Measurements from ENCODE around the gene SERPING1.

Gene SERPING1

GRCh38 chr11:57637626-57638004, 40.1 kb downstream of the SERPING1 start:
- Histone ChIP-seq H3K4me1 (ENCODE audit: control insufficient read depth, insufficient read depth, low read length) (peaks cover 38% of the 10 kb centered on the region), H3K27ac (ENCODE audit: low read depth, low read length) (peak overlapping the region; percentile 100), H3K4me3 (ENCODE audit: low read depth, low read length) (peak overlapping the region; percentile 96), H3K36me3 (ENCODE audit: control insufficient read depth, insufficient read depth, low read length) (peaks cover 26% of the 10 kb centered on the region), H3K27me3 (ENCODE audit: control insufficient read depth, insufficient read depth, low read length) (no peaks in the 10 kb centered on the region), H3K9ac (ENCODE audit: low read length) (peak overlapping the region; percentile 87), H3K9me3 (ENCODE audit: control insufficient read depth, insufficient read depth, low read depth, low read length) (no peaks in the 10 kb centered on the region)

GRCh38 chr11:57638005-57638781, 40.7 kb downstream of the SERPING1 start:
- Histone ChIP-seq H3K9me3 (ENCODE audit: control insufficient read depth, insufficient read depth, low read depth, low read length) (no peaks in the 10 kb centered on the region), H3K4me1 (ENCODE audit: control insufficient read depth, insufficient read depth, low read length) (peaks cover 38% of the 10 kb centered on the region), H3K36me3 (ENCODE audit: control insufficient read depth, insufficient read depth, low read length) (peaks cover 30% of the 10 kb centered on the region), H3K4me3 (ENCODE audit: low read depth, low read length) (peak overlapping the region; percentile 96), H3K27me3 (ENCODE audit: control insufficient read depth, insufficient read depth, low read length) (no peaks in the 10 kb centered on the region), H3K27ac (ENCODE audit: low read depth, low read length) (peak overlapping the region; percentile 100), H3K9ac (ENCODE audit: low read length) (peak overlapping the region; percentile 99)

GRCh38 chr11:57638811-57639320, 41.4 kb downstream of the SERPING1 start:
- peak overlapping the region; percentile 100 for H3K27ac ChIP-seq (ENCODE audit: low read depth, low read length)
- peaks cover 37% of the 10 kb centered on the region for H3K36me3 ChIP-seq (ENCODE audit: control insufficient read depth, insufficient read depth, low read length)
- H3K4me3 ChIP-seq (ENCODE audit: low read depth, low read length): peak overlapping the region; percentile 96
- H3K27me3 ChIP-seq (ENCODE audit: control insufficient read depth, insufficient read depth, low read length): no peaks in the 10 kb centered on the region
- H3K4me1 ChIP-seq (ENCODE audit: control insufficient read depth, insufficient read depth, low read length): peaks cover 42% of the 10 kb centered on the region
- no peaks in the 10 kb centered on the region for H3K9me3 ChIP-seq (ENCODE audit: control insufficient read depth, insufficient read depth, low read depth, low read length)
- peak overlapping the region; percentile 99 for H3K9ac ChIP-seq (ENCODE audit: low read length)

- H3K27ac ChIP-seq (ENCODE audit: low read depth, low read length): peak overlapping the region; percentile 100
- H3K36me3 ChIP-seq (ENCODE audit: control insufficient read depth, insufficient read depth, low read length): peaks cover 37% of the 10 kb centered on the region
- no peaks in the 10 kb centered on the region for H3K9me3 ChIP-seq (ENCODE audit: control insufficient read depth, insufficient read depth, low read depth, low read length)
- H3K9ac ChIP-seq (ENCODE audit: low read length): peak overlapping the region; percentile 99
- peaks cover 45% of the 10 kb centered on the region for H3K4me1 ChIP-seq (ENCODE audit: control insufficient read depth, insufficient read depth, low read length)
- H3K4me3 ChIP-seq (ENCODE audit: low read depth, low read length): peak overlapping the region; percentile 96
- H3K27me3 ChIP-seq (ENCODE audit: control insufficient read depth, insufficient read depth, low read length): no peaks in the 10 kb centered on the region
These were observed 42.0 kb downstream of the SERPING1 start for GRCh38 chr11:57639321-57640067.

GRCh38 chr11:57640068-57640800, 42.7 kb downstream of the SERPING1 start:
- Histone ChIP-seq H3K27me3 (ENCODE audit: control insufficient read depth, insufficient read depth, low read length) (no peaks in the 10 kb centered on the region), H3K9ac (ENCODE audit: low read length) (peak overlapping the region; percentile 99), H3K36me3 (ENCODE audit: control insufficient read depth, insufficient read depth, low read length) (peaks cover 37% of the 10 kb centered on the region), H3K27ac (ENCODE audit: low read depth, low read length) (peak overlapping the region; percentile 97), H3K9me3 (ENCODE audit: control insufficient read depth, insufficient read depth, low read depth, low read length) (no peaks in the 10 kb centered on the region), H3K4me3 (ENCODE audit: low read depth, low read length) (peak overlapping the region; percentile 96), H3K4me1 (ENCODE audit: control insufficient read depth, insufficient read depth, low read length) (peaks cover 49% of the 10 kb centered on the region)

- H3K9ac ChIP-seq (ENCODE audit: low read length): peak overlapping the region; percentile 99
- H3K27ac ChIP-seq (ENCODE audit: low read depth, low read length): no peak overlapping the region
- H3K9me3 ChIP-seq (ENCODE audit: control insufficient read depth, insufficient read depth, low read depth, low read length): no peaks in the 10 kb centered on the region
- H3K36me3 ChIP-seq (ENCODE audit: control insufficient read depth, insufficient read depth, low read length): peaks cover 37% of the 10 kb centered on the region
- H3K4me1 ChIP-seq (ENCODE audit: control insufficient read depth, insufficient read depth, low read length): peaks cover 59% of the 10 kb centered on the region
- H3K27me3 ChIP-seq (ENCODE audit: control insufficient read depth, insufficient read depth, low read length): no peaks in the 10 kb centered on the region
- H3K4me3 ChIP-seq (ENCODE audit: low read depth, low read length): peak overlapping the region; percentile 96
These were observed 43.7 kb downstream of the SERPING1 start for GRCh38 chr11:57641011-57641807.

GRCh38 chr11:57643802-57644201, 46.3 kb downstream of the SERPING1 start:
- no peak overlapping the region for H3K4me3 ChIP-seq (ENCODE audit: low read depth, low read length)
- H3K9ac ChIP-seq (ENCODE audit: low read length): no peak overlapping the region
- no peaks in the 10 kb centered on the region for H3K27me3 ChIP-seq (ENCODE audit: control insufficient read depth, insufficient read depth, low read length)
- H3K9me3 ChIP-seq (ENCODE audit: control insufficient read depth, insufficient read depth, low read depth, low read length): no peaks in the 10 kb centered on the region
- peaks cover 68% of the 10 kb centered on the region for H3K4me1 ChIP-seq (ENCODE audit: control insufficient read depth, insufficient read depth, low read length)
- H3K27ac ChIP-seq (ENCODE audit: low read depth, low read length): no peak overlapping the region
- peaks cover 37% of the 10 kb centered on the region for H3K36me3 ChIP-seq (ENCODE audit: control insufficient read depth, insufficient read depth, low read length)

- no peak overlapping the region for H3K4me3 ChIP-seq (ENCODE audit: low read depth, low read length)
These were observed 47.5 kb downstream of the SERPING1 start for GRCh38 chr11:57644748-57645688.

GRCh38 chr11:57645689-57646085, 48.2 kb downstream of the SERPING1 start:
- Histone ChIP-seq H3K27me3 (ENCODE audit: control insufficient read depth, insufficient read depth, low read length) (no peaks in the 10 kb centered on the region), H3K4me1 (ENCODE audit: control insufficient read depth, insufficient read depth, low read length) (peaks cover 68% of the 10 kb centered on the region), H3K9ac (ENCODE audit: low read length) (no peak overlapping the region), H3K9me3 (ENCODE audit: control insufficient read depth, insufficient read depth, low read depth, low read length) (no peaks in the 10 kb centered on the region), H3K36me3 (ENCODE audit: control insufficient read depth, insufficient read depth, low read length) (peaks cover 27% of the 10 kb centered on the region), H3K4me3 (ENCODE audit: low read depth, low read length) (no peak overlapping the region), H3K27ac (ENCODE audit: low read depth, low read length) (no peak overlapping the region)

More at GRCh38 chr11:57644748-57645688, 47.5 kb downstream of the SERPING1 start:
- H3K27ac ChIP-seq (ENCODE audit: low read depth, low read length): no peak overlapping the region
- H3K27me3 ChIP-seq (ENCODE audit: control insufficient read depth, insufficient read depth, low read length): no peaks in the 10 kb centered on the region
- H3K9ac ChIP-seq (ENCODE audit: low read length): no peak overlapping the region
- H3K36me3 ChIP-seq (ENCODE audit: control insufficient read depth, insufficient read depth, low read length): peaks cover 33% of the 10 kb centered on the region
- H3K4me1 ChIP-seq (ENCODE audit: control insufficient read depth, insufficient read depth, low read length): peaks cover 68% of the 10 kb centered on the region
- H3K9me3 ChIP-seq (ENCODE audit: control insufficient read depth, insufficient read depth, low read depth, low read length): no peaks in the 10 kb centered on the region

Measured in HUES6 (cell line).